HG03064 (cell line): ENCODE results near the gene AMH.

ENCODE experiments used
- ATAC-seq: cut with Tn5 transposase; IDR thresholded peaks from one replicate; pipeline ENCODE4 v1.9.1; 2021; ENCODE audit warnings: low read depth; ENCODE audit not compliant: unreplicated experiment

AMH gene

DNA sequence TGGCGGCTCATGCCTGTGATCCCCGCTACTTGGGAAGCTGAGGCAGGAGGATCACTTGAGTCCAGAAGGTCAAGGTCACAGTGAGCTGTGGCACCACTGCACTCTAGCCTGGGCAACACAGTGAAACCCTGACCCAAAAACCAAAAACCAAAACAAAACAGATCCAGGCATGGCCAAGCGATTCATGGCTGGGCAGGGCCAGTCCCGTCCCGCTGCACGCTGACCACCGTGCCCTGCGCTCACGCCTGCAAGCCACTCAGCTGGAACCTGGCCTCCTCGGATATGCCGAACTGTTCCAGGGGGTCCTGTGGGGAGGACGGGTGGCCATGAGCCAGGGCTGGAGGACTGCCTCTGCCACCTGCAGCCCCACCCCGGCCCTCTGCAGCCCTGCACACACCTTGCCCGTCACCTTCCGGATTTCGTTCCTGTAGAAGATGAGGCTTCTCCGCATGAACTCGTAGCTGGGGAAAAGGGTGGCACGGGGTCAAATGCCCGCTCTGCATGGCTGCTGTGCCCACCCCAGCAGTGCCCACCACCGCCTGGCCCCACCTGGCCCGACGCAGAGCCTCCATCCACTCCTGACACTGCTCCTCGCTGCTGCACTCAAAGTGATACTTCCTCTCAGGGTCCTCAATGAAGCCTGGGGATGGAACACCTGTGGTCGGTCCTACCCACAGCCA lies 15.4 kb upstream of the AMH start:
- ATAC-seq, result no peak

DNA sequence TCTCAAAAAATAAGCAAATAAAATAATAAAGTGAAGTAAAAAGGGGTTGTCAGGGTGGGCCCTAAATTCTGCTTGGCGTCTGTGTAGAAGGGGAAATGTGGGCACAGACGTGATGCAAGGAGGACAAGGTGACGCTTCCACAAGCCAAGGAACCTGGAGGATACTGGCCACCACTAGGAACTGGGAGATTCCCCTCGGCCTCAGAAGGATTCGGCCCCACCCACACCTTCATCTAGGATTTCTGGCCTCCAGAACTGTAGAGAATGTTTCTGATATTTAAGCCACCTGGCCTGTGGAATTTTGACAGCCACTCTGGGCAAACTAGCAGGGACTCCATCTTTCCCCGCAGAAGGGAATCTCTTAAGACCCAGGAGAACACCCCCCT lies 14.1 kb upstream of the AMH start:
- ATAC-seq, result no peak

DNA sequence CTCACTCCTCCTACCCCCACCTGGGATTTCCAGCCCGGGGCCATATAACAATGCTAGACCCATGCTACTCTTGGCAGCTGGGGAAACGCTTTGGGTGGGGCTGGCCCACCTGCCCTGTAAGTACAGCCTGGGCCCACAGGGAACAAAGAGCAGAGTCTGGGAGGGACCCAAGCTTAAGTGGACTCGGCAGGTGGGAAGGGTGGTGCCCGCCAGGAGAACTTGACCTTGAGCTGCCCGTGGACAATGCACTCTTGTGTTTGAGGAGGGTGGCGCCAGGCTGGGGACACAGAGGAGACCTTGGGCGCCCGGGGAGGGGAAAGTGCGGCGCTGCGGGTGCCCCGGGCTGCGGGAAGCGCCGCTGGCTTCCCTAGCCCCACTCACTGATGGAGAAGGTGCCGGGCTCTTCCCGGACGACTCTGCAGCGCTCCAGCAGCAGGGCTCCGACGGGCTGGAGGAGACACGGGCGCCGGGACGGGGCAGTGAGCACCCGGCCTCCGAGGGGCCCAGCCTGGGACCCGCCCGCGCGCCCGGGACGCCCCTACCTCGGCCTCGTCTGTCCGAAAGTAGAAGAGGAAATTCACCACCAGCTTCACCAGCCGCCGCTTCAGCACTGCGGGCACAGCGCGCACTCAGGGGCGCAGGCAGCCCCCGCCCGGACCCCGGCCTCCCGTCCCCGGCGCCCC lies 13.6 kb upstream of the AMH start:
- ATAC-seq, result no peak

DNA sequence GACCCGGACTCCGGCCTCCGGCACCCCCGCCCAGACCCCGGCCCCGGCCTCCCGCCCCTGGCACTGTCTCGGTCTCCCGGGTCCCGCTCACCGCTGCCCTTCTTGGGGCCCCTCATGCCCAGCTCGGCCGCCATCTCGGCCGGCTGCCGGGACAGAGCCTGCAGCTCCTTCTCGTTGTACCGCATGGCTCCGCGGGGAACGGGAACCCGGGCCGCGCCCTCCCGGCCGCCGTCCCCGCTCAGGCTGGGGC lies 13.1 kb upstream of the AMH start:
- ATAC-seq, result no peak

- peak; percentile 60 for ATAC-seq
Observed at GRCh38 chr19:2236314-2237050, 12.6 kb upstream of the AMH start, which contains the start of the genes PLEKHJ1 and SF3A2. TSS of gene PLEKHJ1 (minus strand) at chr19:2236329. CDS start at chr19:2236248, 81 bp downstream. TSS of gene SF3A2 (plus strand) at chr19:2236824. CDS start at chr19:2243419, 6,595 bp downstream.

DNA sequence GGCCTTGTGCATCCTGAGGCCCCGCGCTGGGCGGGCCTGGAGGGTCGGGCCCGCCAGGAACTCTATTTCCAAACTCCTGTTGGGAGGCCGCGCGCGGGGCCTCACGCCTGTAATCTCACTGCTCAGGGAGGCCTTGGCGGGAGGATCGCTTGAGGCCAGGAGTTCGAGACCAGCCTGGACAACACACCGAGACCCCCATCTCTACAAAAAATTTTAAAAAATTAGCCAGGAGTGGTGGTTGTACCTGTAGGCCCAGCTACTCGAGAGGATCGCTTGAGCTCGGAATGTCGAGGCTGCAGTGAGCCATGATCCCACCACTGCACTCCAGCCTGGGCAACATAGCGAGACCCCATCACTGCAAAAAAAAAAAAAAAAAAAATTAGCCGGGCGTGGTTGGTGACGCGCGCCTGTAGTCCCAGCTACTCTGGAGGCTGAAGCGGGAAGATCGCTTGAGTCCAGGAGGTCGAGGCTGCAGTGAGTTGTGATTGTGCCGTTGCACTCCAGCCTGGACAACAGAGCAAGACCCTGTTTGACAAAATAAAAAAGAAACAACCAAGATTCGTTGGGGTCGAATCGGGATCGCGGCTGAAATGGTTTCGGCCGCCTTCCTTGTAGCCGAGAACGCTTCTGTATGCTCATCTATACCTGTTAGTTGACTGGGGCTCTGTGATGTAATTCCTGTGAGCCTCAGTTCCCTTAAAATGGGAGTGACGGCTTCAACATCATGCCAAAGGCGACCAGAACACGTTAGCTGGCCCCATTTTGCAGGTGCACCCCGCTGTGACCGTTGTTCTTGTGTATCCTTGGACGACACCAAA lies 11.9 kb upstream of the AMH start:
- no peak for ATAC-seq

GRCh38 chr19:2237869-2238153 lies 11.3 kb upstream of the AMH start:
- ATAC-seq, result no peak

- ATAC-seq, result no peak
Observed at GRCh38 chr19:2239173-2239572, 9.9 kb upstream of the AMH start.

GRCh38 chr19:2239771-2240770 lies 9.1 kb upstream of the AMH start:
- no peak for ATAC-seq

GRCh38 chr19:2240881-2241760 lies 8.0 kb upstream of the AMH start:
- no peak for ATAC-seq

- no peak for ATAC-seq
Observed at GRCh38 chr19:2242092-2242537, 7.0 kb upstream of the AMH start.

DNA sequence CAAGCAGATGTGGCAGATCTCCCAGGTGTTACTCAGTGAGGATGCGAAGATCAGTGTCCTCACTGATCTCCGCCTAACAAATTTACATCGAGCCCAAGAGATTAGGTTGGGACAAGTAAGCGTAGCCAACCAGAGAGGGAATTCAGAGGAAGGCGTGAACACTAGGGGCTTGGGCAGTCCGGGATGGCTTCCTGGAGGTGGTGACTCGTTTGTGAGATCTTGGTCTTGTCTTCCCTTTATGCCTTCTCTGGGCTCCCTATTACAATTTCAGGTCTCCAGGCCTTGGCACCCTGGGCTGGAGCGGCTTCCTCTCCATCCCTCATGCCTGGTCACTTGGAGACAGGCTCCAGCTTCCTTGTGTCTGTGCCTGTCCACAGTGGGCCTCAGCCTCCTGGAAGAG lies 6.3 kb upstream of the AMH start:
- ATAC-seq, result no peak

- no peak for ATAC-seq
Observed at GRCh38 chr19:2243274-2244124, 5.6 kb upstream of the AMH start.

- no peak for ATAC-seq
Observed at GRCh38 chr19:2244125-2244411, 5.1 kb upstream of the AMH start.

GRCh38 chr19:2244486-2244885 lies 4.6 kb upstream of the AMH start:
- no peak for ATAC-seq

GRCh38 chr19:2245273-2245672 lies 3.9 kb upstream of the AMH start:
- ATAC-seq, result no peak

DNA sequence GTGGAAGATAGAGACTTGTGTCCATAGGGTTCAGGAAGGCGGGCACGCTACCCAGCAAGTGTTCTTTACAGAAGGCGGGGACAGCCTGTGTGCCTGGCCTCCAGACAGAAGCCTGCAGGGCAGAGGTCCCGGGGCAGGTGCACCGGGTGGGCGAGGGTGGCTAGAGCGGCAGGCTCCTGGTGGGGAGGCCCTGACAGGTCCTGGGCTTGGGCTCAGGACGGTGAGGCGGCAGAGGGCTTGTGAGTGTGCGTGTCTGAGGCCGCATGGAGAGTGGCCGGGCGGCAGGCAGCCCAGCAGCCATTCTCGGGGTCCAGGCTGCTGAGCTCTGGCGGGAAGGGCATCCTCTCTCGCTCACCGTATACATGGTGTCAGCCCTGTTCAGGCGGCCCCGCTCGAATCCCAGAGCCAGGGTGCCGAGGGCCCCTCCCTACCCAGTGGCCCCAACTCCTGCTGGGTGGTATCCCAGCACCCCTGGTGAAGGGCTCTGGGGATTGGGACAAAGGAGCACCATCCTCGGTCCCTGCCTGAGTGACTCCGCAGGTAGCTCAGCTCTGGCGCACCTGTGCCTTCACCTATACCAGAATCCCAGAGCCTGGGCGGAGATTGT lies 3.0 kb upstream of the AMH start:
- no peak for ATAC-seq

- ATAC-seq, result no peak
Observed at GRCh38 chr19:2246801-2247361, 2.2 kb upstream of the AMH start.
